RWPE2 (cell line): ENCODE results near the gene DYNC1LI2.

Source experiments
- ATAC-seq: fragments of 200-7000 bp; cut with Tn5 transposase; 3 replicates; pipeline ENCODE4 v1.9.1; 2021; ENCODE audit warnings: low read depth
- DNase-seq: peaks from one replicate; pipeline ENCODE4 v3.0.0-alpha.2; 2020; ENCODE audit warnings: low spot score
- H3K27ac ChIP-seq: fragments of 450-650 bp; 2 replicates; pipeline ENCODE4 v1.5.1; 2017; ENCODE audit warnings: mild to moderate bottlenecking; ENCODE audit not compliant: poor library complexity, severe bottlenecking
- H3K27me3 ChIP-seq: fragments of 250-450 bp; sonication (Bioruptor Pico); 2 replicates; pipeline ENCODE4 v1.5.1; 2021; ENCODE audit warnings: mild to moderate bottlenecking, moderate library complexity; ENCODE audit not compliant: insufficient read depth, poor library complexity, severe bottlenecking
- H3K36me3 ChIP-seq: fragments of 250-450 bp; sonication (Bioruptor Pico); 2 replicates; pipeline ENCODE4 v1.5.1; 2020; ENCODE audit warnings: low read depth, mild to moderate bottlenecking, moderate library complexity
- H3K4me1 ChIP-seq: fragments of 250-450 bp; sonication (Bioruptor Pico); 2 replicates; pipeline ENCODE4 v1.5.1; 2021; ENCODE audit warnings: mild to moderate bottlenecking, moderate library complexity; ENCODE audit not compliant: insufficient read depth, poor library complexity, severe bottlenecking
- H3K4me3 ChIP-seq: fragments of 250-450 bp; sonication (Bioruptor Pico); 2 replicates; pipeline ENCODE4 v1.5.1; 2021; ENCODE audit warnings: mild to moderate bottlenecking, moderate library complexity; ENCODE audit not compliant: severe bottlenecking
- H3K9me3 ChIP-seq: fragments of 250-450 bp; sonication (Bioruptor Pico); 2 replicates; pipeline ENCODE4 v1.5.1; 2021; ENCODE audit warnings: mild to moderate bottlenecking, moderate library complexity; ENCODE audit not compliant: severe bottlenecking
- TF ChIP-seq, protein P1 (sequence below): fragments of 450-650 bp; IDR thresholded peaks from one replicate; pipeline ENCODE4 v1.5.1; 2017; ENCODE audit warnings: mild to moderate bottlenecking, moderate library complexity; ENCODE audit not compliant: poor library complexity, severe bottlenecking

DYNC1LI2 gene

DNA sequence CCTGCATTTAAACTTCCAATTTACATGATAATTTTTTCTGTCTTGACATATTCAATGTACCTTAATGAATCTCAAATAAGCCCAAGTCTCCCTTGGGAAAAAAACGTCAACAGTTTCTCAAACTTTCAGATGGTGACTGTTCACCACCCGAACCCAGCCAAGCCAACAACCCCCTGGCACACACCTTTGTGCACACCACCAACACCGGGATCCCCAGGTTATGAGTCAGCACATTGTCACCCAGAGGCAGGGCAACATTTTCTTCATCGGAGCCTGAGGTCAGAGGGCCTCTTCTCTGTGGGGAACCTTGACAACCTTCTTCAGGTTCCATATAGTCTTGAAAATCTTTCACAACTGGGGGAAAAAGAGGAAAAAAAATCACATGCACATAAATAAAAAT is 15.5 kb downstream of the DYNC1LI2 start:
- TF ChIP-seq, protein P1, sequence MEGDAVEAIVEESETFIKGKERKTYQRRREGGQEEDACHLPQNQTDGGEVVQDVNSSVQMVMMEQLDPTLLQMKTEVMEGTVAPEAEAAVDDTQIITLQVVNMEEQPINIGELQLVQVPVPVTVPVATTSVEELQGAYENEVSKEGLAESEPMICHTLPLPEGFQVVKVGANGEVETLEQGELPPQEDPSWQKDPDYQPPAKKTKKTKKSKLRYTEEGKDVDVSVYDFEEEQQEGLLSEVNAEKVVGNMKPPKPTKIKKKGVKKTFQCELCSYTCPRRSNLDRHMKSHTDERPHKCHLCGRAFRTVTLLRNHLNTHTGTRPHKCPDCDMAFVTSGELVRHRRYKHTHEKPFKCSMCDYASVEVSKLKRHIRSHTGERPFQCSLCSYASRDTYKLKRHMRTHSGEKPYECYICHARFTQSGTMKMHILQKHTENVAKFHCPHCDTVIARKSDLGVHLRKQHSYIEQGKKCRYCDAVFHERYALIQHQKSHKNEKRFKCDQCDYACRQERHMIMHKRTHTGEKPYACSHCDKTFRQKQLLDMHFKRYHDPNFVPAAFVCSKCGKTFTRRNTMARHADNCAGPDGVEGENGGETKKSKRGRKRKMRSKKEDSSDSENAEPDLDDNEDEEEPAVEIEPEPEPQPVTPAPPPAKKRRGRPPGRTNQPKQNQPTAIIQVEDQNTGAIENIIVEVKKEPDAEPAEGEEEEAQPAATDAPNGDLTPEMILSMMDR: no peak
- Histone ChIP-seq H3K4me3 (no peak overlapping the region), H3K27me3 (no peaks in the 10 kb centered on the region), H3K9me3 (no peaks in the 10 kb centered on the region), H3K27ac (peak overlapping the region; percentile 2), H3K4me1 (peaks cover 20% of the 10 kb centered on the region), H3K36me3 (peaks cover 94% of the 10 kb centered on the region)
- no peak for DNase-seq
- peak; percentile 58; the same call in 2 of the 3 replicates for ATAC-seq

DNA sequence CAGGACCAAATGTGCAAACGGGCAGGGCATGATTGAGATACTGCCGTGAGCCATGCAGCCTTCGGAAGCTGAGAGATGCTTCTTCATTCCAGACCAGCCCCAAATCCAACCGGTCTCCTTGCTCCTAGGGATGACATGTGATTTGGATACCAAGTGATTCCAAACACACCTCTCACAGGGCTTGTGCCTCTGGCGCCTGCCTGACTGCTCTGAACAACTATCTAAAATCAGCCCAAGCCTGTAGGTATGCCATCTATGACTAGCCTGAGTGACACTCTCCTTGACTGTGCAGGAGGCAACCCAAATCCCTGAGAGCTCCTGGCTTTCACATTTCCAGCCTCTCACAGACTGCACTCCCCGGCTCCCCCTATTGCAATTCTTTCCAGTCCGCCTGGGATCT is 20.3 kb downstream of the DYNC1LI2 start:
- DNase-seq: no peak
- TF ChIP-seq, protein P1: no peak
- Histone ChIP-seq H3K27me3 (no peaks in the 10 kb centered on the region), H3K9me3 (no peaks in the 10 kb centered on the region), H3K4me3 (no peak overlapping the region), H3K36me3 (peaks cover 95% of the 10 kb centered on the region), H3K4me1 (peaks cover 2% of the 10 kb centered on the region), H3K27ac (no peak overlapping the region)
- ATAC-seq: no peak

DNA sequence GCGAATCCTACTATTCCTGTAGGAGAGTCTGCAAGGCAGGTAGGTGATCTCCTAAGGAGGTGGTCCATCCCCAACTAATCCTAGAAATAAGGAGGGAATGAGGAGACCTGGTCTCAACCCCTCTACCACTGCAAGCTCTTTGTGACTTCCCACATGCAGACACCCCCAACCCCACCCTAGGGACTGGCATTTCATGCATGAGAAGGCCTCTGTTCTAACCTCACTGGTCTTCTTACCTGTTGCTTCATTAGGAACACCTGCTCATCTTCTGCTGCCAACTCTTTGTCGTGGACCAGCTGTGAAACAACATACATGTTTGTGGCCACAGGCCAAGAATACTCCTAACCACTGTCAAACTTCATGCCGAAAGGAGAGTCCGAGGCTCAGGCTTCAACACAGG is 22.6 kb downstream of the DYNC1LI2 start:
- H3K36me3 ChIP-seq: peaks cover 97% of the 10 kb centered on the region
- DNase-seq (no peak), ATAC-seq (0 out of 3 replicates have a peak, but pooled peaks have one; percentile 10)
- no peaks in the 10 kb centered on the region for H3K9me3 ChIP-seq
- H3K4me1 ChIP-seq: no peaks in the 10 kb centered on the region
- H3K27ac ChIP-seq: no peak overlapping the region
- no peaks in the 10 kb centered on the region for H3K27me3 ChIP-seq
- H3K4me3 ChIP-seq: no peak overlapping the region
- TF ChIP-seq, protein P1: no peak

DNA sequence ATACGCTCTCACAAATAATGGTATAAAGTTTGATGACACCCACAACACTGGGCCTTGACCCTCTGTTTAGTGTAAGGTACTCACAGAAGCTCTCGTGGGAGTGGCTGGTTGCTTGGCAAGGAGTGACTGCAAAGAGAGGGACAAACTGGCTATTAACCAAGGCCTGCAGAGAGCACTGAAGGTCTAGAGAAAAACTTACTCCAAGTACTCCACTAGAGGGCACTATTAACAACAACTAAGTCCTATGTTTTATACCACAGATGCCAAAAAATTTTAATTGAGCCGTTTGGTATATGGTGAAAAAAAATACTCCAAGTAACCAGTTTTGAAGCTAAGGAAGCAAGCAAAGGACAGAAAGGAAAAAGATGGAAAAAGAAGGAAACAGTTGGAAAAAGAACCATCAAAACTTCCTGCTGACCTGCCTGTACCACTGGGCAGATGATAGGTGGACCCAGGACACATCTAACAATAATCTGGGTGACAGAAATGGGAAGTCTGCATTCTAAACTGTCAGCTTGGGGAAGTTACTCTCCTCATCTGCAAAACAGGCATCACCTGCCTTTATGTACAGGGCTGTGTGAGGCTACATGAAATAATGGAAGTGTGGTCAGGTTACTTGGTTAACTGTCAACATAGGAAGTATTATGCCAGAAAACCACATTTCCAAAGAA is 23.2 kb downstream of the DYNC1LI2 start:
- Histone ChIP-seq H3K9me3 (no peaks in the 10 kb centered on the region), H3K36me3 (peaks cover 97% of the 10 kb centered on the region), H3K4me3 (no peak overlapping the region), H3K27ac (no peak overlapping the region), H3K4me1 (no peaks in the 10 kb centered on the region), H3K27me3 (no peaks in the 10 kb centered on the region)
- DNase-seq: no peak
- TF ChIP-seq, protein P1: peak; percentile 87
- peak; percentile 72 for ATAC-seq

DNA sequence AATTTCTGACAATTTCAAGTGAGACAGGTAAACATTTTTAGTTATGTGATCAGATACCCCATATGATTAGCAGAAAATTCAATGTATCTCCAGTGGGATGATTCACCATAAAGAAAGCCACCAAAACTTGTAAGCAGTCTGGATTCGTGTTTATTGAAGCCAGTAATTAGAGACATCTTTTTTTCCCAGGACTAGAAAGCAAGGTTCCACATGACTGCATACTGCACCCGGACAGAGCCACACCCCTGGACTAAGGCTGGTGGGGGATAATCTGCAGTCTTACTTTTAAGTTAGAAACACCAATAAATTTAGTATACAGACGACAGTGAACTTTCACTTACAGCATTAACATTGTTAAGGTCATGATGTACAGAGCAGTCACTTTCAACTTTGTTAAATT is 30.6 kb downstream of the DYNC1LI2 start:
- no peak for DNase-seq
- TF ChIP-seq, protein P1: no peak
- peaks cover 10% of the 10 kb centered on the region for H3K4me1 ChIP-seq
- ATAC-seq: 0 out of 3 replicates have a peak, but pooled peaks have one; percentile 30
- peak overlapping the region; percentile 18 for H3K27ac ChIP-seq
- no peaks in the 10 kb centered on the region for H3K9me3 ChIP-seq
- no peak overlapping the region for H3K4me3 ChIP-seq
- H3K36me3 ChIP-seq: peaks cover 70% of the 10 kb centered on the region
- H3K27me3 ChIP-seq: no peaks in the 10 kb centered on the region
